ENCODE results near the gene RPS6KA6.
A peak's percentile ranks its signal among the peaks of the same experiment; 100 is the strongest.

The RPS6KA6 gene

GRCh38 chrX:84156821-84157220 is 31.2 kb downstream of the RPS6KA6 start:
- Histone ChIP-seq H3K9me3 (ENCODE audit: insufficient read depth, low read depth, low read length) (no peaks in the 10 kb centered on the region), H3K4me3 (ENCODE audit: low read depth, low read length) (no peak overlapping the region), H2AK5ac (ENCODE audit: low read length) (no peak overlapping the region), H3K4ac (ENCODE audit: low read depth, low read length) (no peak overlapping the region), H3K4me1 (ENCODE audit: control insufficient read depth in 1 of 2, insufficient read depth in 2 of 2, low read length in 2 of 2) (no peaks in the 10 kb centered on the region), H3K36me3 (ENCODE audit: control insufficient read depth in 1 of 2, insufficient read depth in 2 of 2, low read length in 2 of 2) (no peaks in the 10 kb centered on the region), H2BK5ac (ENCODE audit: low read depth, low read length, poor library complexity) (no peak overlapping the region), H3K23ac (ENCODE audit: low read length) (no peak overlapping the region), H4K91ac (ENCODE audit: low read depth, low read length) (no peak overlapping the region), H2AFZ (ENCODE audit: insufficient read depth, low read length, poor library complexity) (no peak overlapping the region), H3K14ac (ENCODE audit: low read length) (no peak overlapping the region), H3K4me2 (ENCODE audit: low read length) (no peak overlapping the region), H3K9ac (ENCODE audit: low read length) (no peak overlapping the region), H2BK120ac (ENCODE audit: insufficient read depth, low read length, poor library complexity) (no peak overlapping the region), H2BK12ac (ENCODE audit: low read length) (no peak overlapping the region), H3K27me3 (ENCODE audit: insufficient read depth, low read length) (no peaks in the 10 kb centered on the region), H4K8ac (ENCODE audit: low read depth, low read length) (no peak overlapping the region), H3K79me1 (ENCODE audit: low read length) (no peaks in the 10 kb centered on the region), H4K12ac (ENCODE audit: low read depth, low read length) (no peak overlapping the region), H3K79me2 (ENCODE audit: control insufficient read depth, insufficient read depth, low read length, poor library complexity) (no peaks in the 10 kb centered on the region), H3K27ac (ENCODE audit: low read depth, low read length) (no peak overlapping the region), H3K18ac (ENCODE audit: low read length) (no peak overlapping the region)
- WGBS (ENCODE audit: extremely low coverage, insufficient coverage, insufficient read length): no CpG with 5 or more reads among the region's 1 CpG
- DNase-seq: no peak

GRCh38 chrX:84155938-84156337 is 32.1 kb downstream of the RPS6KA6 start:
- Histone ChIP-seq H4K91ac (ENCODE audit: low read depth, low read length) (no peak overlapping the region), H3K14ac (ENCODE audit: low read length) (no peak overlapping the region), H3K36me3 (ENCODE audit: control insufficient read depth in 1 of 2, insufficient read depth in 2 of 2, low read length in 2 of 2) (no peaks in the 10 kb centered on the region)

DNA sequence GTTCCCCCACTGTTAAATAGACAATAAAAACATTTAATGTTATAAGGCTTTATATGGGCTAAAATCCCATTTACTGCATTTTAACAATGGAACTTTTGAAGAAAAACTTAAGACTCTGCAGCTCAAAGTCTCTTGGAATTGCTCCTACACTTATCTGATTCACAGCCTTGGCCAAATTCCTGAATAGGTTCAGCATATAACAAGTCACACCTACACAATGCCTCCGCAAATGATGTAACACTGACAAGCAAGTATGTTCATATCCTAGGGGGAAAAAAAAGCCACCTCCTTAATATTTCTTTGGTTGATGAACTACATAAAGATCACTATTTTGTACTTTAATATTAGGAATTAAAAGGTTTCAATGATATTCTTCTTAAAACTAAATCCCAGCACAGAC is 34.5 kb downstream of the RPS6KA6 start:
- H2AK5ac ChIP-seq (ENCODE audit: low read length): no peak overlapping the region
- H4K12ac ChIP-seq (ENCODE audit: low read depth, low read length): no peak overlapping the region
- no peak overlapping the region for H3K14ac ChIP-seq (ENCODE audit: low read length)
- H3K4me2 ChIP-seq (ENCODE audit: low read length): no peak overlapping the region
- no peaks in the 10 kb centered on the region for H3K36me3 ChIP-seq (ENCODE audit: control insufficient read depth in 1 of 2, insufficient read depth in 2 of 2, low read length in 2 of 2)
- no peak overlapping the region for H4K91ac ChIP-seq (ENCODE audit: low read depth, low read length)
- H3K4me1 ChIP-seq (ENCODE audit: control insufficient read depth in 1 of 2, insufficient read depth in 2 of 2, low read length in 2 of 2): no peaks in the 10 kb centered on the region
- no peak overlapping the region for H3K4me3 ChIP-seq (ENCODE audit: low read depth, low read length)
- H3K18ac ChIP-seq (ENCODE audit: low read length): no peak overlapping the region
- H3K27me3 ChIP-seq (ENCODE audit: insufficient read depth, low read length): no peaks in the 10 kb centered on the region
- no peaks in the 10 kb centered on the region for H3K9me3 ChIP-seq (ENCODE audit: insufficient read depth, low read depth, low read length)
- H3K79me2 ChIP-seq (ENCODE audit: control insufficient read depth, insufficient read depth, low read length, poor library complexity): no peaks in the 10 kb centered on the region
- no peak overlapping the region for H3K27ac ChIP-seq (ENCODE audit: low read depth, low read length)
- H3K23ac ChIP-seq (ENCODE audit: low read length): no peak overlapping the region
- no peak overlapping the region for H3K9ac ChIP-seq (ENCODE audit: low read length)
- no peaks in the 10 kb centered on the region for H3K79me1 ChIP-seq (ENCODE audit: low read length)
- no CpG with 5 or more reads among the region's 1 CpG for WGBS (ENCODE audit: extremely low coverage, insufficient coverage, insufficient read length)
- DNase-seq: peak in 1 of 2 donors; percentile 29
- no peak overlapping the region for H2BK120ac ChIP-seq (ENCODE audit: insufficient read depth, low read length, poor library complexity)
- no peak overlapping the region for H4K8ac ChIP-seq (ENCODE audit: low read depth, low read length)
- H2BK5ac ChIP-seq (ENCODE audit: low read depth, low read length, poor library complexity): no peak overlapping the region
- H2BK12ac ChIP-seq (ENCODE audit: low read length): no peak overlapping the region
- H3K4ac ChIP-seq (ENCODE audit: low read depth, low read length): no peak overlapping the region
- H2AFZ ChIP-seq (ENCODE audit: insufficient read depth, low read length, poor library complexity): no peak overlapping the region

More at GRCh38 chrX:84155938-84156337, 32.1 kb downstream of the RPS6KA6 start:
- WGBS (ENCODE audit: extremely low coverage, insufficient coverage, insufficient read length): no CpG with 5 or more reads among the region's 3 CpGs
- Histone ChIP-seq H3K18ac (ENCODE audit: low read length) (no peak overlapping the region), H3K4me3 (ENCODE audit: low read depth, low read length) (no peak overlapping the region), H3K23ac (ENCODE audit: low read length) (no peak overlapping the region), H3K27me3 (ENCODE audit: insufficient read depth, low read length) (no peaks in the 10 kb centered on the region), H2BK120ac (ENCODE audit: insufficient read depth, low read length, poor library complexity) (no peak overlapping the region), H3K9ac (ENCODE audit: low read length) (no peak overlapping the region), H2AK5ac (ENCODE audit: low read length) (no peak overlapping the region), H2BK12ac (ENCODE audit: low read length) (no peak overlapping the region), H3K4ac (ENCODE audit: low read depth, low read length) (no peak overlapping the region), H3K27ac (ENCODE audit: low read depth, low read length) (no peak overlapping the region), H3K9me3 (ENCODE audit: insufficient read depth, low read depth, low read length) (no peaks in the 10 kb centered on the region), H3K4me2 (ENCODE audit: low read length) (no peak overlapping the region), H2AFZ (ENCODE audit: insufficient read depth, low read length, poor library complexity) (no peak overlapping the region), H2BK5ac (ENCODE audit: low read depth, low read length, poor library complexity) (no peak overlapping the region), H4K8ac (ENCODE audit: low read depth, low read length) (no peak overlapping the region), H3K79me2 (ENCODE audit: control insufficient read depth, insufficient read depth, low read length, poor library complexity) (no peaks in the 10 kb centered on the region), H3K4me1 (ENCODE audit: control insufficient read depth in 1 of 2, insufficient read depth in 2 of 2, low read length in 2 of 2) (no peaks in the 10 kb centered on the region), H4K12ac (ENCODE audit: low read depth, low read length) (no peak overlapping the region), H3K79me1 (ENCODE audit: low read length) (no peaks in the 10 kb centered on the region)
- no peak for DNase-seq

GRCh38 chrX:84144991-84145390 is 43.0 kb downstream of the RPS6KA6 start:
- H4K12ac ChIP-seq (ENCODE audit: low read depth, low read length): no peak overlapping the region

More at GRCh38 chrX:84144991-84145390, 43.0 kb downstream of the RPS6KA6 start:
- H3K23ac ChIP-seq (ENCODE audit: low read length): no peak overlapping the region
- H2BK5ac ChIP-seq (ENCODE audit: low read depth, low read length, poor library complexity): no peak overlapping the region
- DNase-seq: no peak
- no peak overlapping the region for H3K4me3 ChIP-seq (ENCODE audit: low read depth, low read length)
- no peaks in the 10 kb centered on the region for H3K36me3 ChIP-seq (ENCODE audit: control insufficient read depth in 1 of 2, insufficient read depth in 2 of 2, low read length in 2 of 2)
- H4K91ac ChIP-seq (ENCODE audit: low read depth, low read length): no peak overlapping the region
- no peaks in the 10 kb centered on the region for H3K9me3 ChIP-seq (ENCODE audit: insufficient read depth, low read depth, low read length)
- no peak overlapping the region for H3K9ac ChIP-seq (ENCODE audit: low read length)
- no peak overlapping the region for H4K8ac ChIP-seq (ENCODE audit: low read depth, low read length)
- H3K4me2 ChIP-seq (ENCODE audit: low read length): no peak overlapping the region
- no peaks in the 10 kb centered on the region for H3K79me1 ChIP-seq (ENCODE audit: low read length)
- no peak overlapping the region for H2AFZ ChIP-seq (ENCODE audit: insufficient read depth, low read length, poor library complexity)
- no peaks in the 10 kb centered on the region for H3K27me3 ChIP-seq (ENCODE audit: insufficient read depth, low read length)
- H2BK12ac ChIP-seq (ENCODE audit: low read length): no peak overlapping the region
- no peak overlapping the region for H2AK5ac ChIP-seq (ENCODE audit: low read length)
- no peak overlapping the region for H3K4ac ChIP-seq (ENCODE audit: low read depth, low read length)
- WGBS (ENCODE audit: extremely low coverage, insufficient coverage, insufficient read length): no CpG with 5 or more reads among the region's 3 CpGs
- H3K27ac ChIP-seq (ENCODE audit: low read depth, low read length): no peak overlapping the region
- no peaks in the 10 kb centered on the region for H3K4me1 ChIP-seq (ENCODE audit: control insufficient read depth in 1 of 2, insufficient read depth in 2 of 2, low read length in 2 of 2)
- no peak overlapping the region for H3K18ac ChIP-seq (ENCODE audit: low read length)
- H3K79me2 ChIP-seq (ENCODE audit: control insufficient read depth, insufficient read depth, low read length, poor library complexity): no peaks in the 10 kb centered on the region
- no peak overlapping the region for H2BK120ac ChIP-seq (ENCODE audit: insufficient read depth, low read length, poor library complexity)
- no peak overlapping the region for H3K14ac ChIP-seq (ENCODE audit: low read length)
